H1 (cell line): ENCODE measurements around the gene YAF2. TPM values are rescaled to one million over a fixed set of nuclear protein-coding genes. Genes with fewer than 3 reads are reported as not detected.
A peak's percentile ranks its signal among the peaks of the same experiment; 100 is the strongest.

Source experiments
- CBX8 ChIP-seq: fragments of 300-800, 300-1000 bp; sonication (generic); IDR thresholded peaks from 2 replicates; pipeline ENCODE4 v1.7.1; 2016; ENCODE audit warnings: low read depth, low read length, borderline replicate concordance
- CEBPB ChIP-seq: IDR thresholded peaks from 2 replicates; pipeline ENCODE4 v1.6.1; 2012; ENCODE audit warnings: low read depth, low read length
- CHD2 ChIP-seq: IDR thresholded peaks from 2 replicates; pipeline ENCODE4 v1.6.1; 2012; ENCODE audit warnings: low read length, improper control_type of control experiment
- HDAC2 ChIP-seq, 2 experiments: fragments of 300-600 bp in 1 of 2; sonication (generic) in 1 of 2; IDR thresholded peaks; 2 replicates each; pipeline ENCODE4 v1.6.1; 2011 to 2012; ENCODE audit warnings: low read depth in 2 of 2, low read length in 2 of 2, mild to moderate bottlenecking in 2 of 2, moderate library complexity in 2 of 2, borderline replicate concordance in 1 of 2, inconsistent platforms in 1 of 2
- KDM4A ChIP-seq: IDR thresholded peaks from one replicate; pipeline ENCODE4 v1.7.1; 2012; ENCODE audit warnings: low read depth, mild to moderate bottlenecking, moderate library complexity, low read length, inconsistent platforms; ENCODE audit not compliant: severe bottlenecking
- PHF8 ChIP-seq: fragments of 200-600 bp; sonication (generic); conservative IDR thresholded peaks from 2 replicates; pipeline ENCODE4 v1.7.1; 2012; ENCODE audit warnings: low read depth, mild to moderate bottlenecking, inconsistent platforms, low read length, moderate library complexity
- POLR2A ChIP-seq, 2 experiments: IDR thresholded peaks; 1 replicate in 1 of 2; 2 replicates in 1 of 2; pipeline ENCODE4 v1.6.1; 2011; ENCODE audit warnings: low read depth in 2 of 2, low read length in 2 of 2, mild to moderate bottlenecking in 2 of 2; ENCODE audit errors: control extremely low read depth in 1 of 2
- POLR2AphosphoS5 ChIP-seq: IDR thresholded peaks from 2 replicates; pipeline ENCODE4 v1.6.1; 2011; ENCODE audit warnings: low read depth, low read length
- RXRA ChIP-seq: IDR thresholded peaks from 2 replicates; pipeline ENCODE4 v1.6.1; 2011; ENCODE audit warnings: low read depth, mild to moderate bottlenecking, low read length, moderate library complexity; ENCODE audit not compliant: insufficient read depth
- SIX5 ChIP-seq: IDR thresholded peaks from 2 replicates; pipeline ENCODE4 v1.6.1; 2011; ENCODE audit warnings: mild to moderate bottlenecking, low read depth, low read length
- TEAD4 ChIP-seq: IDR thresholded peaks from 2 replicates; pipeline ENCODE4 v1.6.1; 2012; ENCODE audit warnings: low read depth, low read length, inconsistent platforms, mixed read lengths
- USF2 ChIP-seq: IDR thresholded peaks from 2 replicates; pipeline ENCODE4 v1.6.1; 2011; ENCODE audit warnings: low read length, improper control_type of control experiment
- polyA plus RNA-seq, 7 experiments: library from polyadenylated mRNA; depleted of rRNA in 3 of 7; stranded (reverse) in 5 of 7; unstranded in 2 of 7; fragments of >200 nt in 5 of 7; fragments of 200-250 nt in 2 of 7; gene quantifications; 1 replicate in 5 of 7; 2 replicates in 1 of 7; 4 replicates in 1 of 7; pipeline versions ENCODE4 v1.2.1 to v1.2.3, GENCODE V29; 2011 to 2013; ENCODE audit warnings: missing spikeins in 2 of 7, mixed read lengths in 2 of 7
- total RNA-seq: library from RNA; stranded (reverse); fragmentation: NEBNext Ultra II Directional; extraction: Animal tissue kit (Norgen Biotek cat#: 25700); gene quantifications from 2 replicates; pipeline ENCODE4 v1.2.1, GENCODE V29; 2021

Gene YAF2
- total and polyA plus RNA-seq, 2 of the 8 experiments (the other 6 are each of a cell fraction or from before 2014, with no cell fraction given) = 0.50 to 2.2 TPM

GRCh38 chr12:42129595-42130204, 108.3 kb downstream of the YAF2 start (continued):
- no peak for TF ChIP-seq USF2
- no peak for TF ChIP-seq CHD2
- 0 out of 2 replicates have a peak, but pooled peaks have one; percentile 6 for TF ChIP-seq TEAD4
- TF ChIP-seq POLR2AphosphoS5 = no peak
- no peak for TF ChIP-seq HDAC2 (IDR thresholded peaks at IDR 0.05; ENCODE audit: borderline replicate concordance in 1 of 2, low read depth in 2 of 2, low read length in 2 of 2)
- no peak for TF ChIP-seq PHF8
- no peak for TF ChIP-seq CBX8
- no peak for TF ChIP-seq CEBPB
- TF ChIP-seq POLR2A (IDR thresholded peaks at IDR 0.05; ENCODE audit: control extremely low read depth in 1 of 2, low read depth in 2 of 2, low read length in 2 of 2) = no peak
- TF ChIP-seq KDM4A = no peak
- TF ChIP-seq SIX5 = no peak
- TF ChIP-seq RXRA = no peak
